GM12872 (cell line): ENCODE results near the gene EGFR.

Experiments used
- CTCF ChIP-seq: IDR thresholded peaks from 3 replicates; pipeline ENCODE4 v1.5.1; 2011; ENCODE audit warnings: low read depth, mild to moderate bottlenecking, low read length, moderate library complexity; ENCODE audit not compliant: insufficient read depth

The EGFR gene

DNA sequence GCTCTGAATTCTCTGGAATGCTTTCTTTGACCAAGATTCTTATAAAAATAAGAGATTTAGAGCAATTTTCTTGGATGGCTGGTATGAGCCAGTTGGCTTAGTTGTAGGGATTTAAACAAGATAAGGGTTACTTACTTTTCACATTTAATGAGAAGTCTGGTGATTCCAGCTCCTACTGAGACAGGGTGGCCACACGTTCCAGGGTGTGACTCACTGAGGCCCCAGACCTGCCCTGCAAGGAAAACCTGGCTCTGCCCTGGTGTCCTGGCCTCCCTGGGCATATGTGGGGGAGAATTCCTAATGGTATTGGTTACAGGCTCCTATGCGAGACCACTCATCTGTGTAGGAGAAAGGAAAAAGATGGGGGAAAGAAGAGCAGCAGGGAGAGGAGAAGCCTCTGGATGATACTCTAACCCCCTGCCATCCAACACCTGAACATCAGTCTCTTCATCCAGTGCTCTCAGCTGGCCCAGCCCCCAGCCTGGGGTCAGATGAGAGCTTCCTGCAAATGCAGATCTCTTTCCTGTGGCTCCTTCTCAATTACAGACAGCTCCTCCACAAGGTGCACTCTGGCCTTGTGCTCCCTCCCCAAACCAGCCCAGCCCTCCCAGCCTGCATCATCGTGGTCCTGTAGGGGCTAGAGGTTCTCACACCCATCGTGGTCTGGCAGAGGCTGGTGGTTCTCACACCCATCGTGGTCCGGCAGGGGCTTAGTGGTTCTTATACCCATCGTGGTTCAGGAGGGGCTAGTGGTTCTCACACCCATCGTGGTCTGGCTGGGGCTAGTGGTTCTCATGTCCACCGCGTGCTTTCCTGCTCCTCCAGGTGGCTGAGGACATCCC is 139.9 kb downstream of the EGFR start:
- no peak for TF ChIP-seq CTCF

GRCh38 chr7:55160539-55160938 is 141.7 kb downstream of the EGFR start:
- TF ChIP-seq CTCF: no peak

- no peak for TF ChIP-seq CTCF
Measured at GRCh38 chr7:55161154-55161687, 142.4 kb downstream of the EGFR start.

- no peak for TF ChIP-seq CTCF
Measured at GRCh38 chr7:55162476-55162875, 143.7 kb downstream of the EGFR start.

GRCh38 chr7:55163733-55164132 is 144.9 kb downstream of the EGFR start:
- TF ChIP-seq CTCF: no peak

DNA sequence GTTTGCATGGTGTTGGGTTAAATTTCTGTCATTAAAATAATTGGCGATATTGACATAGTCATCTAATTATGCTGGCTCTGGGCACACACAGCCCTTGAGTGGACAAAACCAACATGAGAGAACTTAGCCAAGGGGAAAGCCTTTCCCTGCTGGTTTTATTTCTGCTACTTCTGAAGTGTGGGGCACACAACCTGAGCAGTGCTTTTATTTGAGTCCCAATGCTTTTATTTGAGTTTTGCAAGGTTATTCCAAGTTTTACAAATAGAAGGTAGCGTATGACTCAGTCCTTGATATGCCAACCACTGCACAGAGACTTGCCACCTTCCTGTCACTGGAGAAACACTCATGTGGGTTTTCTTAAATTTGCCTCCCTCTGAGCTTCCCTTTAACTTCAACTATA is 145.7 kb downstream of the EGFR start:
- TF ChIP-seq CTCF: no peak

- no peak for TF ChIP-seq CTCF
Measured at GRCh38 chr7:55165176-55165861, 146.5 kb downstream of the EGFR start.
